ENCODE measurements around the gene RRP1. TPM values are rescaled to one million over a fixed set of nuclear protein-coding genes. Genes with fewer than 3 reads are reported as not detected.

Gene RRP1
- total RNA-seq, 4 donors from 2014 or later: 19.0 to 25.2 (median 20.8) TPM

GRCh38 chr21:43797925-43798715, 8.7 kb downstream of the RRP1 start:
- peaks cover 0 to 100% of the 10 kb centered on the region in 2 donors for H3K36me3 ChIP-seq
- 69 to 88% methylated on average over 9 to 25 of the region's 30 CpGs for WGBS, 2 donors (ENCODE audit: low coverage in 1 of 2)

DNA sequence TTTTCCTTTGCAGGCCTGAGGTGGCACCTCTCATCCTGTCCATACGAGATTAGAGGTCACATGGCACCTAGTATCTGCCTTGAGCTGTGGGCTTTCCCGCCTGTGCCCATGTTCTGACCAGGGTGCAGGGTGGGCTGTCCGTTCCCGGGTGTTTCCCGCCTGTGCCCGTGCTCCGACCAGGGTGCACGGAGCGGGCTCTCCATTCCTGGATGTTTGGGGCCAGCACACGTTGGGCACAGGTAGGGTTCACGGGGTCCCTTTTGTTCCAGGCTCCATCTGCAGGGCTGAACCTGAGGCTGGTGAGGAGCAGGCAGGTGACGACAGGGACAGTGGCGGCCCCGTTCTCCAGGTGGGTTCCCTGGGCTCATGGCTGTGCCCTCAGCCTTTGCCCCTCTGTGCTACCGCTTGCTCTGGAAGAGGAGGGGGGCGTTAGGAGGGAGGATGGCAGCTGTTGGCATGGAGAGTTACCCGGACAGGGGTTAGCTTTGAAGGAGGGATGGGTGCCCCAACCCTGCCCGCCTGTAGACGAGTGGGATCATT, 10.0 kb downstream of the RRP1 start:
- Histone ChIP-seq H3K27ac (no peak overlapping the region), H3K4me3 (no peak overlapping the region), H3K27me3 (no peaks in the 10 kb centered on the region), H3K9me3 (no peaks in the 10 kb centered on the region), H3K36me3 (peaks cover 0 to 100% of the 10 kb centered on the region in 2 donors), H3K4me1 (no peaks in the 10 kb centered on the region)
- TF ChIP-seq CTCF (IDR thresholded peaks at IDR 0.05): no peak
- no peak for TF ChIP-seq POLR2AphosphoS5 (IDR thresholded peaks at IDR 0.05)
- TF ChIP-seq POLR2A (IDR thresholded peaks at IDR 0.05): no peak
- WGBS, 2 donors (ENCODE audit: low coverage in 1 of 2): 80% methylated on average over 1 of the region's 19 CpGs; no CpG with 5 or more reads in 1 of the 2 donors
- ATAC-seq: no peak

More at GRCh38 chr21:43797925-43798715, 8.7 kb downstream of the RRP1 start:
- H3K4me1 ChIP-seq: no peaks in the 10 kb centered on the region
- H3K27ac ChIP-seq: no peak overlapping the region
- TF ChIP-seq POLR2AphosphoS5 (IDR thresholded peaks at IDR 0.05) (no peak), POLR2A (IDR thresholded peaks at IDR 0.05) (no peak), CTCF (IDR thresholded peaks at IDR 0.05) (no peak), EP300 (IDR thresholded peaks at IDR 0.05) (no peak)
- no peak for ATAC-seq
- no peaks in the 10 kb centered on the region for H3K9me3 ChIP-seq
- H3K27me3 ChIP-seq: no peaks in the 10 kb centered on the region
- H3K4me3 ChIP-seq: no peak overlapping the region

DNA sequence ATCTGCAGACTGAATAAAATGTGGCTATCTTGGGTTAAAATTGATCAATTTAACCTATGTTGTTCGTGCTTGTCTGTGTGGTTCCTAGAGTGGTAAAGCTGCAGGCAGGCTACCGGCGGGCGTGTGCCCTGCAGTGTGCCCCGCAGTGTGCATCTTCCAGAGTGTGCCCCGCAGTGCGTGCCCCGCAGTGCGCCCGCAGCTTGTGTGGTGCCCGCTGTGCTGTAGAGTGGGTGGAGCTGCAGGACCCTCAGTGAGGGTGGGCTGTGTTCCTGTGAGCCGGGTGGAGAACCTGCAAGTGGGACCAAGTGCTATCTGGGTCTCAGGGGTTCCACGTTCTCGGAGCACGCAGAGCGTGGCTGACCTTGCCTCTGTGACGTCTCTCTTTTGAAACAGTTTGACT, 10.7 kb downstream of the RRP1 start:
- Histone ChIP-seq H3K36me3 (peaks cover 0 to 97% of the 10 kb centered on the region in 2 donors), H3K4me1 (no peaks in the 10 kb centered on the region), H3K9me3 (no peaks in the 10 kb centered on the region), H3K4me3 (no peak overlapping the region), H3K27ac (no peak overlapping the region), H3K27me3 (no peaks in the 10 kb centered on the region)
- 88% methylated on average over 6 of the region's 17 CpGs; no CpG with 5 or more reads in 1 of the 2 donors for whole genome bisulfite sequencing, 2 donors (ENCODE audit: low coverage in 1 of 2)
- TF ChIP-seq POLR2A (IDR thresholded peaks at IDR 0.05): no peak
- no peak for TF ChIP-seq CTCF (IDR thresholded peaks at IDR 0.05)
- no peak for TF ChIP-seq POLR2AphosphoS5 (IDR thresholded peaks at IDR 0.05)
- no peak for TF ChIP-seq EP300 (IDR thresholded peaks at IDR 0.05)
- no peak for ATAC-seq

GRCh38 chr21:43800566-43800965, 11.2 kb downstream of the RRP1 start:
- TF ChIP-seq CTCF (IDR thresholded peaks at IDR 0.05): no peak
- no peak for TF ChIP-seq POLR2A (IDR thresholded peaks at IDR 0.05)
- no peak for TF ChIP-seq POLR2AphosphoS5 (IDR thresholded peaks at IDR 0.05)
- TF ChIP-seq EP300 (IDR thresholded peaks at IDR 0.05): no peak
- ATAC-seq: no peak
- peaks cover 0 to 93% of the 10 kb centered on the region in 2 donors for H3K36me3 ChIP-seq

More at GRCh38 chr21:43800566-43800965, 11.2 kb downstream of the RRP1 start:
- Histone ChIP-seq H3K27ac (no peak overlapping the region), H3K27me3 (no peaks in the 10 kb centered on the region), H3K4me1 (no peaks in the 10 kb centered on the region), H3K4me3 (no peak overlapping the region), H3K9me3 (no peaks in the 10 kb centered on the region)
- 89% methylated on average over 7 of the region's 14 CpGs; no CpG with 5 or more reads in 1 of the 2 donors for whole genome bisulfite sequencing, 2 donors (ENCODE audit: low coverage in 1 of 2)
